IMR-90 (cell line): Measurements from ENCODE around the gene F5. TPM values are rescaled to one million over a fixed set of nuclear protein-coding genes. Genes with fewer than 3 reads are reported as not detected.
A peak's percentile ranks its signal among the peaks of the same experiment; 100 is the strongest.

Experiments
- ATAC-seq: fragments of 200-7000 bp; cut with Tn5 transposase; 2 replicates; pipeline ENCODE4 v1.9.1; 2020; ENCODE audit warnings: low read depth, mild to moderate bottlenecking, moderate library complexity
- BruUV-seq: library from RNA; stranded (reverse); fragments of 400-500 nt; replicated peaks from 2 replicates; lab custom pipeline; 2021; lab: Mats Ljungman, UMichigan
- CTCF ChIA-PET: fragments of 300-600 bp; formaldehyde crosslinking; extraction: SDS; loops from one replicate; lab custom pipeline; 2021; ENCODE audit warnings: antibody characterized with exemption; lab: Yijun Ruan, JAX
- POLR2A ChIA-PET: fragments of 300-600 bp; sonication (Branson Sonifier 250); formaldehyde crosslinking; loops from one replicate; lab custom pipeline; 2022; ENCODE audit warnings: antibody characterized with exemption; ENCODE audit not compliant: unreplicated experiment; lab: Charles Lee
- DNase-seq: peaks from one replicate; pipeline ENCODE4 v3.0.0; 2013
- H2AFZ ChIP-seq: replicated peaks from 2 replicates; pipeline ENCODE3; 2013; ENCODE audit warnings: low read length, mild to moderate bottlenecking; ENCODE audit not compliant: poor library complexity
- H2AK5ac ChIP-seq: 2 replicates; pipeline ENCODE4 v1.6.1; 2013; ENCODE audit warnings: low read depth, low read length, inconsistent platforms
- H2AK9ac ChIP-seq: replicated peaks from 2 replicates; pipeline ENCODE3; 2013; ENCODE audit warnings: mild to moderate bottlenecking, low read depth, low read length, moderate library complexity; ENCODE audit not compliant: poor library complexity
- H2BK120ac ChIP-seq: 2 replicates; pipeline ENCODE4 v1.6.1; 2013; ENCODE audit warnings: low read depth, low read length, inconsistent platforms
- H2BK15ac ChIP-seq: 3 replicates; pipeline ENCODE4 v1.6.1; 2013; ENCODE audit warnings: low read depth, low read length, inconsistent platforms
- H2BK20ac ChIP-seq: 2 replicates; pipeline ENCODE4 v1.6.1; 2013; ENCODE audit warnings: low read depth, mild to moderate bottlenecking, inconsistent platforms, low read length, moderate library complexity
- H2BK5ac ChIP-seq: 2 replicates; pipeline ENCODE4 v1.6.1; 2013; ENCODE audit warnings: mild to moderate bottlenecking, low read depth, low read length, inconsistent platforms; ENCODE audit not compliant: poor library complexity, severe bottlenecking
- H3K14ac ChIP-seq: replicated peaks from 2 replicates; pipeline ENCODE4 v1.6.1; 2013; ENCODE audit warnings: low read depth, low read length, inconsistent platforms
- H3K18ac ChIP-seq: 2 replicates; pipeline ENCODE4 v1.6.1; 2013; ENCODE audit warnings: low read depth, low read length, control low read depth
- H3K23ac ChIP-seq: 2 replicates; pipeline ENCODE4 v1.6.1; 2013; ENCODE audit warnings: low read depth, low read length, inconsistent platforms
- H3K27ac ChIP-seq: 2 replicates; pipeline ENCODE4 v1.5.1; 2013; ENCODE audit warnings: mild to moderate bottlenecking, control low read depth, low read length; ENCODE audit not compliant: insufficient read depth
- H3K27me3 ChIP-seq: 2 replicates; pipeline ENCODE4 v1.6.1; 2013; ENCODE audit warnings: low read length; ENCODE audit not compliant: control insufficient read depth, insufficient read depth
- H3K36me3 ChIP-seq: 2 replicates; pipeline ENCODE4 v1.6.1; 2013; ENCODE audit warnings: low read length, mixed read lengths; ENCODE audit not compliant: control insufficient read depth, insufficient read depth
- H3K4ac ChIP-seq: 2 replicates; pipeline ENCODE4 v1.6.1; 2013; ENCODE audit warnings: low read depth, low read length, inconsistent platforms
- H3K4me1 ChIP-seq: 2 replicates; pipeline ENCODE4 v1.6.1; 2013; ENCODE audit warnings: low read length, mixed read lengths; ENCODE audit not compliant: control insufficient read depth, insufficient read depth
- H3K4me2 ChIP-seq: 2 replicates; pipeline ENCODE4 v1.6.1; 2013; ENCODE audit warnings: low read depth, mild to moderate bottlenecking, control low read depth, low read length, moderate library complexity
- H3K4me3 ChIP-seq: 2 replicates; pipeline ENCODE4 v1.5.1; 2013; ENCODE audit warnings: low read depth, mild to moderate bottlenecking, control low read depth, low read length, moderate library complexity; ENCODE audit not compliant: insufficient read depth
- H3K56ac ChIP-seq: 2 replicates; pipeline ENCODE4 v1.6.1; 2013; ENCODE audit warnings: low read length, inconsistent platforms; ENCODE audit not compliant: insufficient read depth; ENCODE audit errors: extremely low read depth
- H3K79me1 ChIP-seq, 2 experiments: 2 replicates each; pipeline ENCODE4 v1.6.1; 2013; ENCODE audit warnings: low read length in 2 of 2, inconsistent platforms in 1 of 2, low read depth in 1 of 2
- H3K9ac ChIP-seq: 2 replicates; pipeline ENCODE4 v1.6.1; 2013; ENCODE audit warnings: low read depth, low read length, control low read depth
- H3K9me1 ChIP-seq: 2 replicates; pipeline ENCODE4 v1.6.1; 2013; ENCODE audit warnings: low read length, inconsistent platforms; ENCODE audit not compliant: insufficient read depth
- H3K9me3 ChIP-seq: 2 replicates; pipeline ENCODE4 v1.6.1; 2013; ENCODE audit warnings: low read length; ENCODE audit not compliant: control insufficient read depth, insufficient read depth
- H4K20me1 ChIP-seq: 2 replicates; pipeline ENCODE4 v1.6.1; 2013; ENCODE audit warnings: low read length, inconsistent platforms; ENCODE audit not compliant: insufficient read depth
- H4K5ac ChIP-seq: 2 replicates; pipeline ENCODE4 v1.6.1; 2013; ENCODE audit warnings: mild to moderate bottlenecking, low read depth, low read length, control low read depth
- H4K8ac ChIP-seq, 2 experiments: 2 replicates each; pipeline ENCODE4 v1.6.1; 2013; ENCODE audit warnings: low read depth in 2 of 2, low read length in 2 of 2, control low read depth in 1 of 2, inconsistent platforms in 1 of 2
- H4K91ac ChIP-seq: 2 replicates; pipeline ENCODE4 v1.6.1; 2013; ENCODE audit warnings: low read depth, low read length, inconsistent platforms; ENCODE audit not compliant: insufficient read depth
- BHLHE40 ChIP-seq: fragments of 150-350 bp; IDR thresholded peaks from 2 replicates; pipeline ENCODE4 v1.6.1; 2016; ENCODE audit warnings: mild to moderate bottlenecking, low read depth, low read length
- CTCF ChIP-seq: conservative IDR thresholded peaks from 2 replicates; pipeline ENCODE4 v1.5.1; 2012; ENCODE audit warnings: mild to moderate bottlenecking, low read depth, low read length, improper control_type of control experiment
- ELK1 ChIP-seq: fragments of 150-350 bp; IDR thresholded peaks from 2 replicates; pipeline ENCODE4 v1.6.1; 2016; ENCODE audit warnings: low read depth, mild to moderate bottlenecking, low read length, moderate library complexity, borderline replicate concordance
- MAFK ChIP-seq: IDR thresholded peaks from 2 replicates; pipeline ENCODE4 v1.6.1; 2012; ENCODE audit warnings: low read depth, low read length, improper control_type of control experiment
- MXI1 ChIP-seq: IDR thresholded peaks from 2 replicates; pipeline ENCODE4 v1.6.1; 2012; ENCODE audit warnings: low read depth, mild to moderate bottlenecking, low read length, moderate library complexity, borderline replicate concordance
- RAD21 ChIP-seq: IDR thresholded peaks from 2 replicates; pipeline ENCODE4 v1.6.1; 2012; ENCODE audit warnings: low read length, improper control_type of control experiment
- WGBS, 2 experiments: methylation state at CpG; one replicate each; pipeline versions ENCODE4 v1.1.5 to v1.1.7; 2013; ENCODE audit warnings: missing lambda C conversion rate in 2 of 2; ENCODE audit not compliant: insufficient read length in 1 of 2; ENCODE audit errors: extremely low coverage in 2 of 2; 5-methylcytosine and 5-hydroxymethylcytosine counted together
- dilution Hi-C: fragments of 300-500 bp; cut with HindIII; formaldehyde crosslinking; loops from one replicate; pipeline ENCODE4 v1.14.3; 2018; ENCODE audit warnings: low sequenced_read_pairs; ENCODE audit not compliant: unreplicated experiment
- in situ Hi-C: fragments of 300-500 bp; cut with MboI; formaldehyde crosslinking; loops from 3 replicates; pipeline ENCODE4 v1.14.3; 2019; ENCODE audit warnings: low sequenced_read_pairs, inconsistent platforms, mixed read lengths
- intact Hi-C: fragments of 100-400 bp; cut with micrococcal nuclease; formaldehyde crosslinking; loops from 2 replicates; pipeline ENCODE4 v1.10.0; 2022
- polyA plus RNA-seq, 3 experiments: library from polyadenylated mRNA; depleted of rRNA; stranded (reverse); fragments of >200 nt; gene quantifications; 2 replicates each; pipeline ENCODE4 v1.2.3, GENCODE V29; 2012; ENCODE audit warnings: low replicate concordance in 1 of 3
- total RNA-seq: library from RNA; depleted of rRNA; stranded (reverse); fragments of >200 nt; gene quantifications from 2 replicates; pipeline ENCODE4 v1.2.3, GENCODE V29; 2012

Gene F5
- total and polyA plus RNA-seq, 2 of the 4 experiments (the other 2 are of a cell fraction) = not detected

GRCh38 chr1:169487561-169487960 is 98.7 kb downstream of the F5 start:
- Histone ChIP-seq H3K27ac (no peak overlapping the region), H3K4ac (no peak overlapping the region), H3K4me2 (no peak overlapping the region), H4K91ac (no peak overlapping the region), H2BK120ac (no peak overlapping the region), H4K8ac (no peak overlapping the region), H2BK5ac (no peak overlapping the region), H4K20me1 (no peaks in the 10 kb centered on the region), H2AK5ac (no peak overlapping the region), H3K56ac (no peak overlapping the region), H3K36me3 (no peaks in the 10 kb centered on the region), H3K79me1 (peaks cover 9 to 21% of the 10 kb centered on the region in 2 experiments; a peak in 3 of 4 replicates), H3K14ac (no peak overlapping the region), H2BK20ac (no peak overlapping the region), H4K5ac (0 out of 2 replicates have a peak overlapping the region, but pooled peaks have one; percentile 13), H3K4me1 (peaks cover 5% of the 10 kb centered on the region), H3K18ac (no peak overlapping the region), H3K9ac (no peak overlapping the region), H2AFZ (no peak overlapping the region), H2AK9ac (no peak overlapping the region), H3K4me3 (no peak overlapping the region), H2BK15ac (no peak overlapping the region), H3K9me1 (0 out of 2 replicates have a peak, but pooled peaks cover 4% of the 10 kb centered on the region), H3K9me3 (no peaks in the 10 kb centered on the region), H3K27me3 (no peaks in the 10 kb centered on the region), H3K23ac (no peak overlapping the region)
- DNase-seq (no peak), ATAC-seq (no peak)
- no peak for TF ChIP-seq RAD21
- TF ChIP-seq MXI1 = no peak
- TF ChIP-seq MAFK = no peak
- no peak for TF ChIP-seq ELK1
- no peak for TF ChIP-seq CTCF
- no peak for TF ChIP-seq BHLHE40
- ChIA-PET POLR2A (no interaction called here), CTCF (no interaction called here)
- no TSS peak for BruUV-seq
- dilution Hi-C loops = no loop called here
- in situ Hi-C loops = loop anchor here (10.0 kb wide), 1 partner anchor 373 kb away; no protein-coding TSS in a partner anchor
- no CpG with 5 or more reads among the region's 16 CpGs for WGBS, 2 experiments
- intact Hi-C loops = loop anchor here (2.0 to 10.0 kb wide), 2 partner anchors 51 to 317 kb away; no protein-coding TSS in a partner anchor
